NCI-H2196 (cell line): ENCODE results near the gene CASKIN1.
"Not testable (repeated sequence)": the region's sequence is repeated elsewhere in the genome, so short reads cannot be mapped to it uniquely, and the experiment has no call there.

ENCODE experiments used
- DNase-seq: peaks from one replicate; lab custom pipeline; 2025; ENCODE audit not compliant: unreplicated experiment; lab: John Stamatoyannopoulos, UW

The CASKIN1 gene

GRCh38 chr16:2142942-2143877 is 53.2 kb downstream of the CASKIN1 start:
- no peak for DNase-seq

- peak; percentile 78 for DNase-seq
Observed at GRCh38 chr16:2135770-2136490, 60.5 kb downstream of the CASKIN1 start, which contains the start of gene PKD1. Gene PKD1, minus strand, starts transcription at chr16:2135898. Its CDS starts 209 bp downstream, at chr16:2135689.

- not testable (repeated sequence) for DNase-seq
Observed at GRCh38 chr16:2135071-2135470, 61.3 kb downstream of the CASKIN1 start.

- not testable (repeated sequence) for DNase-seq
Observed at GRCh38 chr16:2133797-2134196, 62.6 kb downstream of the CASKIN1 start.

GRCh38 chr16:2129890-2130447 is 66.4 kb downstream of the CASKIN1 start:
- not testable (repeated sequence) for DNase-seq

GRCh38 chr16:2129251-2129650 is 67.2 kb downstream of the CASKIN1 start:
- not testable (repeated sequence) for DNase-seq

GRCh38 chr16:2127630-2128280 is 68.7 kb downstream of the CASKIN1 start:
- DNase-seq, result peak; percentile 28
